Liver (tissue), 9 donors: ENCODE results near the gene CLOCK. TPM values are rescaled to one million over a fixed set of nuclear protein-coding genes. Genes with fewer than 3 reads are reported as not detected.

Source experiments
- DNase-seq: peaks from one replicate; pipeline ENCODE4 v3.0.0-alpha.2; 2017; ENCODE audit warnings: low spot score
- H3K27ac ChIP-seq, 2 donors: one replicate each; pipeline ENCODE4 v1.7.0; 2013; ENCODE audit warnings: inconsistent platforms in 2 of 2, low read length in 2 of 2, control low read depth in 1 of 2, low read depth in 1 of 2, mild to moderate bottlenecking in 1 of 2
- H3K27me3 ChIP-seq, 4 donors: one replicate each; pipeline versions ENCODE4 v1.6.1 to v1.7.0; 2013; ENCODE audit warnings: low read length in 3 of 4, inconsistent platforms in 1 of 4, mild to moderate bottlenecking in 1 of 4, moderate library complexity in 1 of 4; ENCODE audit not compliant: control insufficient read depth in 4 of 4, insufficient read depth in 4 of 4
- H3K36me3 ChIP-seq, 4 donors: one replicate each; pipeline versions ENCODE4 v1.6.1 to v1.7.0; 2013; ENCODE audit warnings: low read length in 3 of 4, mild to moderate bottlenecking in 3 of 4, low read depth in 1 of 4, moderate library complexity in 1 of 4; ENCODE audit not compliant: control insufficient read depth in 4 of 4, insufficient read depth in 3 of 4
- H3K4me1 ChIP-seq, 4 donors: one replicate each; pipeline versions ENCODE4 v1.6.1 to v1.7.0; 2013; ENCODE audit warnings: low read length in 3 of 4, mild to moderate bottlenecking in 3 of 4, moderate library complexity in 1 of 4; ENCODE audit not compliant: control insufficient read depth in 4 of 4, insufficient read depth in 4 of 4
- H3K4me3 ChIP-seq, 3 donors: one replicate each; pipeline versions ENCODE4 v1.6.1 to v1.7.0; 2013; ENCODE audit warnings: low read length in 3 of 3, control low read depth in 1 of 3, low read depth in 1 of 3, mild to moderate bottlenecking in 1 of 3
- H3K9ac ChIP-seq, 2 donors: one replicate each; pipeline ENCODE4 v1.7.0; 2013; ENCODE audit warnings: low read length in 2 of 2, mild to moderate bottlenecking in 2 of 2, moderate library complexity in 2 of 2, control low read depth in 1 of 2, low read depth in 1 of 2
- H3K9me3 ChIP-seq, 4 donors: one replicate each; pipeline versions ENCODE4 v1.6.1 to v1.7.0; 2013; ENCODE audit warnings: low read length in 3 of 4; ENCODE audit not compliant: control insufficient read depth in 4 of 4
- EGR1 ChIP-seq, 2 donors: IDR thresholded peaks; 2 replicates each; pipeline ENCODE4 v1.6.1; 2016 to 2018; ENCODE audit warnings: antibody characterized with exemption in 2 of 2, low read depth in 2 of 2
- FOXA1 ChIP-seq: IDR thresholded peaks from 2 replicates; pipeline ENCODE4 v1.6.1; 2016; ENCODE audit warnings: antibody characterized with exemption
- GABPA ChIP-seq, 2 donors: IDR thresholded peaks in 1 of 2; conservative IDR thresholded peaks in 1 of 2; 2 replicates each; pipeline ENCODE4 v1.6.1; 2016; ENCODE audit warnings: antibody characterized with exemption in 2 of 2, mild to moderate bottlenecking in 1 of 2, moderate library complexity in 1 of 2
- HNF4A ChIP-seq, 2 donors: conservative IDR thresholded peaks; 2 replicates each; pipeline ENCODE4 v1.6.1; 2016; ENCODE audit warnings: antibody characterized with exemption in 2 of 2, mild to moderate bottlenecking in 2 of 2
- HNF4G ChIP-seq: IDR thresholded peaks from 2 replicates; pipeline ENCODE4 v1.6.1; 2016; ENCODE audit warnings: antibody characterized with exemption
- JUND ChIP-seq, 2 donors: IDR thresholded peaks; 2 replicates each; pipeline ENCODE4 v1.6.1; 2016; ENCODE audit warnings: antibody characterized with exemption in 2 of 2
- NR2F2 ChIP-seq: IDR thresholded peaks from 2 replicates; pipeline ENCODE4 v1.6.1; 2016; ENCODE audit warnings: antibody characterized with exemption
- RAD21 ChIP-seq, 2 donors: IDR thresholded peaks; 2 replicates each; pipeline ENCODE4 v1.6.1; 2016; ENCODE audit warnings: antibody characterized with exemption in 2 of 2, mild to moderate bottlenecking in 2 of 2
- RXRA ChIP-seq, 2 donors: IDR thresholded peaks; 2 replicates each; pipeline ENCODE4 v1.6.1; 2017 to 2018; ENCODE audit warnings: antibody characterized with exemption in 2 of 2, mild to moderate bottlenecking in 1 of 2
- SP1 ChIP-seq: IDR thresholded peaks from 2 replicates; pipeline ENCODE4 v1.6.1; 2018; ENCODE audit warnings: antibody characterized with exemption, mild to moderate bottlenecking
- TAF1 ChIP-seq: conservative IDR thresholded peaks from 2 replicates; pipeline ENCODE4 v1.6.1; 2016; ENCODE audit warnings: antibody characterized with exemption, mild to moderate bottlenecking
- YY1 ChIP-seq: IDR thresholded peaks from 2 replicates; pipeline ENCODE4 v1.6.1; 2016; ENCODE audit warnings: antibody characterized with exemption, mild to moderate bottlenecking
- WGBS: extraction: QIAGEN DNeasy Blood & Tissue Kit; methylation state at CpG from one replicate; pipeline ENCODE4 v1.1.7; 2013; 5-methylcytosine and 5-hydroxymethylcytosine counted together
- polyA plus RNA-seq, 2 donors: library from polyadenylated mRNA; stranded (reverse) in 1 of 2; unstranded in 1 of 2; fragments of 200-250 nt in 1 of 2; fragments of >200 nt in 1 of 2; fragmentation: Nextera tagmentation in 1 of 2; extraction: Ambion mirVana in 1 of 2; gene quantifications; one replicate each; pipeline versions ENCODE4 v1.2.1 to v1.2.3, GENCODE V29; 2013 to 2015
- total RNA-seq, 2 donors: library from RNA; depleted of rRNA; stranded (reverse); fragments of >200 nt; gene quantifications; one replicate each; pipeline ENCODE4 v1.2.3, GENCODE V29; 2014
- TF ChIP-seq, protein P1 (sequence below): IDR thresholded peaks from 2 replicates; pipeline ENCODE4 v1.6.1; 2016; ENCODE audit warnings: antibody characterized with exemption
- TF ChIP-seq, protein P2 (sequence below): fragments of 150-350 bp; IDR thresholded peaks from 2 replicates; pipeline ENCODE4 v1.5.1; 2017; ENCODE audit warnings: improper control_type of control experiment, low read depth, low read length; ENCODE audit not compliant: missing input control
- TF ChIP-seq, protein P3 (sequence below): IDR thresholded peaks from 2 replicates; pipeline ENCODE4 v1.6.1; 2016; ENCODE audit warnings: antibody characterized with exemption
- TF ChIP-seq, protein P4 (sequence below): IDR thresholded peaks from 2 replicates; pipeline ENCODE4 v1.6.1; 2016; ENCODE audit warnings: antibody characterized with exemption
- TF ChIP-seq, protein P5 (sequence below): IDR thresholded peaks from 2 replicates; pipeline ENCODE4 v1.6.1; 2016; ENCODE audit warnings: antibody characterized with exemption, mild to moderate bottlenecking
- donor health status: healthy.
- donor health status: healthy.
- donor health status: healthy.
- donor health status: healthy.
- donor health status: healthy.

CLOCK gene
- total and polyA plus RNA-seq, 4 donors: 5.1 to 19.4 (median 6.1) TPM

DNA sequence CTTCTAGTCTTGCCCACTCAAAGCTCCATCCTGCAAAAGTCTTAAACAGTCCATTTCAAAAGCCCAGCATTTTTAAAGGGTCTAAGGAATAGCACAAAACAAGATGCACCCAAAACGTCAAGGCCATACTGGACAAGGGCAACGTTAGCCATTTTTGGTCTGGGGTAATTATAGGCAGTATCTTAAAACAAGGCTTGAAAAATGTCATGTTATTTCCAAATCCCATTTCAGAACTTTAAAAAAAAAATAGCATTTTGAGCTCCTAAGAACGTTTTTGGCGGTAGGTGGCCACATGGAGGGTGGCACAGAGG, 151.5 kb downstream of the CLOCK start:
- Histone ChIP-seq H3K4me3 (peak overlapping the region; percentile 57 to 98 (median 85)), H3K27me3 (no peaks in the 10 kb centered on the region), H3K36me3 (no peaks in the 10 kb centered on the region), H3K4me1 (peaks cover 3 to 17% (median 11%) of the 10 kb centered on the region in 4 donors), H3K9me3 (no peaks in the 10 kb centered on the region), H3K27ac (peak overlapping the region; percentile 86 to 93), H3K9ac (peak overlapping the region in 1 of 2 donors; percentile 32)
- TF ChIP-seq, protein P1, sequence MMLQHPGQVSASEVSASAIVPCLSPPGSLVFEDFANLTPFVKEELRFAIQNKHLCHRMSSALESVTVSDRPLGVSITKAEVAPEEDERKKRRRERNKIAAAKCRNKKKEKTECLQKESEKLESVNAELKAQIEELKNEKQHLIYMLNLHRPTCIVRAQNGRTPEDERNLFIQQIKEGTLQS: no peak
- peak in 1 of 2 donors; percentile 16 for TF ChIP-seq RAD21 (IDR thresholded peaks at IDR 0.05)
- WGBS: 2% methylated on average over 4 of the region's 4 CpGs
- DNase-seq: no peak

DNA sequence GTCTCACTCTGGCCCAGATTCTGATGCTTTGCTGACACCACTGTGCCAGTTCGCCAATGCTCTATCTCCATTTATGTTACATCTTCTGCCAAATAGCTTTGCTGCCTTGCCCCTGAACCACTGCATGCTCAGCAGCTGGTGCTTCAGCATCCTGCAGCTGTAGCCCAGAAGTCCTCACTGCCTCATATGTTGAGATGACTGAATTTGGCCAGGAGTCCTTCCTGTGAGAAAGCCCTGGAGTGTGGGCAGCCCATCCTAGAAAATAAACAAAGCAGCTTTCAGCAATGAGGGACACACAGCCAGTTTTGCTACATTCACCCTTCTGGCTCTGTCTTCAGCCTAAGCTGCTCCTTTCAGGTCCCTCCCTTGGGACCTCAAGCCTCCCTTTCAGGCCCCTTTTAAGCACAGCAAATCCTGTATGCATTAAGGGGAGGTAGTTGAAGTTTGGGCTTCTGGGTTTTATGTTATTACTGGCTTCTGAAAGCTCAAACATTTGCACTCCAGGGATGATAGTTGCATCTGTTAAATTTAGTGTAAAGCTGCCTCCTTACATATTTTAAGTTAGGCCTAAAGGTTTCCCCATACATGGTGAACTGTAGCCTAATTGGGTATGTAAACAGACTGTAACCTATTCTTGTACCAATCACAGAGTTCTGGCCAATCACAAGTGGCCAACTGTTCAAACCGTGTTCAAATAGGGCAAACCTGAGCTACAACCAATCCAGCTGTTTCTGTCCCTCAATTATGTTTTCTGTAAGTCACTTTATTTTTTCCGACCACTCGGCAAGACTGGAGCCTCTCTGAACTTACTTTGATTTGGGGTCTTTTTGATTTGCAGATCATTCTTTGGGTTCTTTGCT, 153.0 kb downstream of the CLOCK start:
- no peak overlapping the region for H3K4me3 ChIP-seq
- H3K27ac ChIP-seq: no peak overlapping the region
- H3K9me3 ChIP-seq: no peaks in the 10 kb centered on the region
- peaks cover 3 to 17% (median 11%) of the 10 kb centered on the region in 4 donors for H3K4me1 ChIP-seq
- H3K9ac ChIP-seq: no peak overlapping the region
- TF ChIP-seq JUND (IDR thresholded peaks at IDR 0.05) (no peak), HNF4G (no peak), FOXA1 (no peak), YY1 (no peak), EGR1 (IDR thresholded peaks at IDR 0.05; ENCODE audit: low read depth in 2 of 2) (no peak), HNF4A (conservative IDR thresholded peaks at IDR 0.05) (no peak), RXRA (IDR thresholded peaks at IDR 0.05) (no peak), GABPA (IDR thresholded peaks at IDR 0.05 in 1 of 2, conservative IDR thresholded peaks at IDR 0.05 in 1 of 2) (no peak), TAF1 (no peak), NR2F2 (no peak), SP1 (no peak)
- TF ChIP-seq, protein P2, sequence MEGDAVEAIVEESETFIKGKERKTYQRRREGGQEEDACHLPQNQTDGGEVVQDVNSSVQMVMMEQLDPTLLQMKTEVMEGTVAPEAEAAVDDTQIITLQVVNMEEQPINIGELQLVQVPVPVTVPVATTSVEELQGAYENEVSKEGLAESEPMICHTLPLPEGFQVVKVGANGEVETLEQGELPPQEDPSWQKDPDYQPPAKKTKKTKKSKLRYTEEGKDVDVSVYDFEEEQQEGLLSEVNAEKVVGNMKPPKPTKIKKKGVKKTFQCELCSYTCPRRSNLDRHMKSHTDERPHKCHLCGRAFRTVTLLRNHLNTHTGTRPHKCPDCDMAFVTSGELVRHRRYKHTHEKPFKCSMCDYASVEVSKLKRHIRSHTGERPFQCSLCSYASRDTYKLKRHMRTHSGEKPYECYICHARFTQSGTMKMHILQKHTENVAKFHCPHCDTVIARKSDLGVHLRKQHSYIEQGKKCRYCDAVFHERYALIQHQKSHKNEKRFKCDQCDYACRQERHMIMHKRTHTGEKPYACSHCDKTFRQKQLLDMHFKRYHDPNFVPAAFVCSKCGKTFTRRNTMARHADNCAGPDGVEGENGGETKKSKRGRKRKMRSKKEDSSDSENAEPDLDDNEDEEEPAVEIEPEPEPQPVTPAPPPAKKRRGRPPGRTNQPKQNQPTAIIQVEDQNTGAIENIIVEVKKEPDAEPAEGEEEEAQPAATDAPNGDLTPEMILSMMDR: no peak
- TF ChIP-seq, protein P3, sequence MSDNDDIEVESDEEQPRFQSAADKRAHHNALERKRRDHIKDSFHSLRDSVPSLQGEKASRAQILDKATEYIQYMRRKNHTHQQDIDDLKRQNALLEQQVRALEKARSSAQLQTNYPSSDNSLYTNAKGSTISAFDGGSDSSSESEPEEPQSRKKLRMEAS: no peak
- TF ChIP-seq, protein P4, sequence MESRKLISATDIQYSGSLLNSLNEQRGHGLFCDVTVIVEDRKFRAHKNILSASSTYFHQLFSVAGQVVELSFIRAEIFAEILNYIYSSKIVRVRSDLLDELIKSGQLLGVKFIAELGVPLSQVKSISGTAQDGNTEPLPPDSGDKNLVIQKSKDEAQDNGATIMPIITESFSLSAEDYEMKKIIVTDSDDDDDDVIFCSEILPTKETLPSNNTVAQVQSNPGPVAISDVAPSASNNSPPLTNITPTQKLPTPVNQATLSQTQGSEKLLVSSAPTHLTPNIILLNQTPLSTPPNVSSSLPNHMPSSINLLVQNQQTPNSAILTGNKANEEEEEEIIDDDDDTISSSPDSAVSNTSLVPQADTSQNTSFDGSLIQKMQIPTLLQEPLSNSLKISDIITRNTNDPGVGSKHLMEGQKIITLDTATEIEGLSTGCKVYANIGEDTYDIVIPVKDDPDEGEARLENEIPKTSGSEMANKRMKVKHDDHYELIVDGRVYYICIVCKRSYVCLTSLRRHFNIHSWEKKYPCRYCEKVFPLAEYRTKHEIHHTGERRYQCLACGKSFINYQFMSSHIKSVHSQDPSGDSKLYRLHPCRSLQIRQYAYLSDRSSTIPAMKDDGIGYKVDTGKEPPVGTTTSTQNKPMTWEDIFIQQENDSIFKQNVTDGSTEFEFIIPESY: no peak
- TF ChIP-seq, protein P5, sequence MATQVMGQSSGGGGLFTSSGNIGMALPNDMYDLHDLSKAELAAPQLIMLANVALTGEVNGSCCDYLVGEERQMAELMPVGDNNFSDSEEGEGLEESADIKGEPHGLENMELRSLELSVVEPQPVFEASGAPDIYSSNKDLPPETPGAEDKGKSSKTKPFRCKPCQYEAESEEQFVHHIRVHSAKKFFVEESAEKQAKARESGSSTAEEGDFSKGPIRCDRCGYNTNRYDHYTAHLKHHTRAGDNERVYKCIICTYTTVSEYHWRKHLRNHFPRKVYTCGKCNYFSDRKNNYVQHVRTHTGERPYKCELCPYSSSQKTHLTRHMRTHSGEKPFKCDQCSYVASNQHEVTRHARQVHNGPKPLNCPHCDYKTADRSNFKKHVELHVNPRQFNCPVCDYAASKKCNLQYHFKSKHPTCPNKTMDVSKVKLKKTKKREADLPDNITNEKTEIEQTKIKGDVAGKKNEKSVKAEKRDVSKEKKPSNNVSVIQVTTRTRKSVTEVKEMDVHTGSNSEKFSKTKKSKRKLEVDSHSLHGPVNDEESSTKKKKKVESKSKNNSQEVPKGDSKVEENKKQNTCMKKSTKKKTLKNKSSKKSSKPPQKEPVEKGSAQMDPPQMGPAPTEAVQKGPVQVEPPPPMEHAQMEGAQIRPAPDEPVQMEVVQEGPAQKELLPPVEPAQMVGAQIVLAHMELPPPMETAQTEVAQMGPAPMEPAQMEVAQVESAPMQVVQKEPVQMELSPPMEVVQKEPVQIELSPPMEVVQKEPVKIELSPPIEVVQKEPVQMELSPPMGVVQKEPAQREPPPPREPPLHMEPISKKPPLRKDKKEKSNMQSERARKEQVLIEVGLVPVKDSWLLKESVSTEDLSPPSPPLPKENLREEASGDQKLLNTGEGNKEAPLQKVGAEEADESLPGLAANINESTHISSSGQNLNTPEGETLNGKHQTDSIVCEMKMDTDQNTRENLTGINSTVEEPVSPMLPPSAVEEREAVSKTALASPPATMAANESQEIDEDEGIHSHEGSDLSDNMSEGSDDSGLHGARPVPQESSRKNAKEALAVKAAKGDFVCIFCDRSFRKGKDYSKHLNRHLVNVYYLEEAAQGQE: no peak
- TF ChIP-seq, protein P1: no peak
- no peaks in the 10 kb centered on the region for H3K27me3 ChIP-seq
- no peak for DNase-seq
- H3K36me3 ChIP-seq: no peaks in the 10 kb centered on the region
- 85% methylated on average over 4 of the region's 4 CpGs for WGBS
